ENCODE data around the gene ZNF366.

Gene ZNF366

DNA sequence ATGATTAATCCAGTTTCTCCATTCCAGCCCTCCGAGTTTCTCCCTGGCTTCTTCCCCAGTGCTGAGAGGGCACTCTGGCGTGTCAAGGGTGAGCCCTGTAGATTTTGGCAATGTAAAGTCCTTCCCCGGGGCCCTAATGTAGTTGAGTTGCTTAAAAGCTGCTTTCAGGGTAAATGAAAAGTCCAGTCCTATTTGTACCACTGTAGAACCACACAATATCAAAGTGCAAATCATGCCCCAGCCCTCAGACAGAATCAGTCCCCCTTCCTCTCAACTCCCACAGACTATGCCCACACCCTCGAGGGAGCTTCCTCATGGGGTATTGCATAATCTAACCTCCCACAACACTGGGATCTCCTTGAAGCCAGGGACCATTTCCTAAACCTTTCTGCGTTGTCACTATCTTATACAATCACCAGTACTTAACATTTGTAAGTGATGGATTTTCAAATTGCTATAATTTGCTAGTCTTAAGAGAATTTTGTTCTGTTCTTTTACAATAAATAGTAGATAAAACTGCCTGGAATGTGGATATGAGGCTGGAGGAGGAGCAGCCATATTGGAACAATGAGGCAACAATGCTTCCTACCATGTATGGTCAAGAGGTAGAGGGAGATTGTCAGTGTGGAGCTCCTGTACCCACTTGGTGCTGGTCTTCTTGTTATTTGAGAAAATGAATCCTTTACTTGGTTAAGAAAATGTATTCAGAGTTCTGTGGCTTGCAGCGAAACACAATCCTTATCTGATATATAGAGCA lies 34.4 kb downstream of the ZNF366 start:
- DNase-seq, result no peak
- Histone ChIP-seq H3K27me3 (peaks cover 5% of the 10 kb centered on the region; the same call in 1 of the 2 replicates), H3K4me3 (ENCODE audit: low read depth, low read length) (no peak overlapping the region), H3K9me3 (no peaks in the 10 kb centered on the region), H3K36me3 (no peaks in the 10 kb centered on the region), H3K4me1 (no peaks in the 10 kb centered on the region)
- TF ChIP-seq, protein P1, sequence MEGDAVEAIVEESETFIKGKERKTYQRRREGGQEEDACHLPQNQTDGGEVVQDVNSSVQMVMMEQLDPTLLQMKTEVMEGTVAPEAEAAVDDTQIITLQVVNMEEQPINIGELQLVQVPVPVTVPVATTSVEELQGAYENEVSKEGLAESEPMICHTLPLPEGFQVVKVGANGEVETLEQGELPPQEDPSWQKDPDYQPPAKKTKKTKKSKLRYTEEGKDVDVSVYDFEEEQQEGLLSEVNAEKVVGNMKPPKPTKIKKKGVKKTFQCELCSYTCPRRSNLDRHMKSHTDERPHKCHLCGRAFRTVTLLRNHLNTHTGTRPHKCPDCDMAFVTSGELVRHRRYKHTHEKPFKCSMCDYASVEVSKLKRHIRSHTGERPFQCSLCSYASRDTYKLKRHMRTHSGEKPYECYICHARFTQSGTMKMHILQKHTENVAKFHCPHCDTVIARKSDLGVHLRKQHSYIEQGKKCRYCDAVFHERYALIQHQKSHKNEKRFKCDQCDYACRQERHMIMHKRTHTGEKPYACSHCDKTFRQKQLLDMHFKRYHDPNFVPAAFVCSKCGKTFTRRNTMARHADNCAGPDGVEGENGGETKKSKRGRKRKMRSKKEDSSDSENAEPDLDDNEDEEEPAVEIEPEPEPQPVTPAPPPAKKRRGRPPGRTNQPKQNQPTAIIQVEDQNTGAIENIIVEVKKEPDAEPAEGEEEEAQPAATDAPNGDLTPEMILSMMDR (IDR thresholded peaks at IDR 0.05; ENCODE audit: low read depth, low read length), result no peak

DNA sequence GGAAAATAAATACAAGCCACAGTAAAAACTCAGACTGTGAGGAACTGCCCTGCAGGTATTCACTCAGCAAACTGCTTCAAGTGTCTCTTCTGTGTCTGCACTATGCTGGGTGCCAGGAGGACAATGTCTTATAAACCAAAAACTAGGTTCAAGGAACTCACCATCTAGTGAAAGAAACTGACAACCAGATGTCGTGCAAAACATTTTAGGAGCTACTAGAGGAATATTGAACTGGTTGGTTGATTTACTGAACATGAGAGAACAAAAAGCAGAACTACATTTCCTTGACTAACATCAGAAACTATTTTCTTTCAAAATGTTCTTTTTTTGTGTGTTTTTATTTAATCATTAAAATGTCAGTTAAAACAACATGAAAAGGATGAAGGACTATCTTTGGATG lies 35.2 kb downstream of the ZNF366 start:
- Histone ChIP-seq H3K4me1 (no peaks in the 10 kb centered on the region), H3K9me3 (no peaks in the 10 kb centered on the region), H3K4me3 (ENCODE audit: low read depth, low read length) (no peak overlapping the region), H3K36me3 (no peaks in the 10 kb centered on the region), H3K27me3 (peaks cover 5% of the 10 kb centered on the region; the same call in 1 of the 2 replicates)
- no peak for DNase-seq
- TF ChIP-seq, protein P1 (IDR thresholded peaks at IDR 0.05; ENCODE audit: low read depth, low read length), result no peak

DNA sequence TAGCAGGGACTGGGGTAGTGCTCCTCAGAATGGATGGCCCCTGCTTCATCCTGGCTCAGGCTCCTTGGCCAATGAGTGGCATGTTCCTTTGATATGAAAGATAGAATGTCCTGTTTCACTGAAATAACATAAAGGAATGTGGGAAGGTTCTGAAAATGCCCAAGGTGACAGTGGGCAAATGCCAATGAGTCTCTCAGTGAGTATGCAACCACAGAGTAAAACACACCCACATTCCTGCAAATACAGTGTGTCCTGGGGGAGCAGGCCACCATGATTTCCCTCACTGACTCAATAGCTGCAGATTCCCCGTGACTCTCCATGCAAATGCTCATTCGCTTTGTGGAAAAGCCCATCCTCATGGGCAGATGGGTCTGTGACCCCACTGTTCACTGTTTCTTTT lies 36.4 kb downstream of the ZNF366 start:
- no peaks in the 10 kb centered on the region for H3K4me1 ChIP-seq

DNA sequence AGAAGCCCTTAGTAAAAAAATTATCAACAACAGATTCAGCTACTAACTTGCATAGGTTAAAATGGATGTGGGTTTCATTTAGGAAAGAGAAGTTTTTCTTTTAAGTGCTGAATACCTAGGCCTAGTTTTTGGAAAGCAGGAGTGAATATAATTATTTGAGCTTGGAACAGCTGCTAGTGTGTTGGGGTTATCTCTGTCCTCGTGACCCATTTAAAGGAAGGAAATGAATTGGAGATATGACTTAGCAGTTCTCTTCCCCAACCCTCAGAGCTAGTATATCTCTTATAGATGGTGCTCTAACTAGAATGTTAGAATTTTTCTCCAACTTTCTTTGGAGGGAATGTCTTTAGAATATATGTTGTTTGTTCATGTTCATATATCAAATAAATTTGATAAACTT lies 38.6 kb downstream of the ZNF366 start:
- TF ChIP-seq, protein P1 (IDR thresholded peaks at IDR 0.05; ENCODE audit: low read depth, low read length), result no peak
- DNase-seq, result no peak
- H3K36me3 ChIP-seq, result no peaks in the 10 kb centered on the region
- no peak overlapping the region for H3K4me3 ChIP-seq (ENCODE audit: low read depth, low read length)
- H3K4me1 ChIP-seq, result no peaks in the 10 kb centered on the region
- no peaks in the 10 kb centered on the region for H3K9me3 ChIP-seq
- H3K27me3 ChIP-seq, result peaks cover 5% of the 10 kb centered on the region; the same call in 1 of the 2 replicates

More for the DNA sequence above, 36.4 kb downstream of the ZNF366 start:
- no peak for DNase-seq
- no peaks in the 10 kb centered on the region for H3K9me3 ChIP-seq
- no peak overlapping the region for H3K4me3 ChIP-seq (ENCODE audit: low read depth, low read length)
- TF ChIP-seq, protein P1 (IDR thresholded peaks at IDR 0.05; ENCODE audit: low read depth, low read length), result no peak
- peaks cover 5% of the 10 kb centered on the region; the same call in 1 of the 2 replicates for H3K27me3 ChIP-seq
- no peaks in the 10 kb centered on the region for H3K36me3 ChIP-seq

DNA sequence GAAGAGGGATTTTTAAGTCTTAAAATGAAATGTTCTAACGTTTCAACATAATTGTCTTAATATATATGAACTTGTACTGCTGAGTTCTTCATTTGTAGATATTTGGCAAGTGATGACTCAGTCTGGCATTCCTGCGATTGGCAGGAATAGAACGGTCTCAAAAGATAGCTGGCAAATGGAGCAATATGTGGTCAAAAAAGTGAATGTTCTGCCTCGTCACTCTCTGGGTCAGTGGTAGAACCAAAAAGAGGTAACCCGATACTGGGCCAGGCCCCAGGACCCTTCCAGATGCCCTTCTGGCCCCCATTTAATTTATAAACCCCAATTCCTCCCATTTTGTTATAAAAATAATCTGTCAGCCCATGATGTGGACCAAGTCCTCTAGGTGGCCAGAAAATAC lies 39.2 kb downstream of the ZNF366 start:
- H3K9me3 ChIP-seq, result no peaks in the 10 kb centered on the region
- TF ChIP-seq, protein P1 (IDR thresholded peaks at IDR 0.05; ENCODE audit: low read depth, low read length), result no peak
- no peaks in the 10 kb centered on the region for H3K36me3 ChIP-seq
- H3K4me3 ChIP-seq (ENCODE audit: low read depth, low read length), result no peak overlapping the region
- peaks cover 2% of the 10 kb centered on the region; the same call in 1 of the 2 replicates for H3K27me3 ChIP-seq
- DNase-seq, result no peak
- H3K4me1 ChIP-seq, result no peaks in the 10 kb centered on the region

DNA sequence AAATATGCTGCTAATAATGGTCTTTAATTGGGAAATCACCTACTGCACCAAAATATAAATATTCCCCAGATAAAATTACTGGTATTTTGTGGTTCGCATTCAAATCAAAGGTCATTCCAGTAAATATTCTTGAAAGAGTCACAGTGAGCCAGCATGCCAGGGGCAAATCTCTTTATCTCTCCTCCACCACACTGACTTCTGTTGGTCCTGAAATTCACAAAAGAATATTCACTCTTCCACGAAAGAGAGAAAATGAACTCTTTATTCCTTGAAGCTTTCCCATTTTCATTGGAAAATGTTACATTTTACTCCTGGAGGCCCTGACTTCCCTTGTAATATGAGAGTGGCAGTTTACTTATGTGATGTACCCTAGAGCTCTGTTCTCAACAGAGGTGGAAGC lies 39.7 kb downstream of the ZNF366 start:
- Histone ChIP-seq H3K4me3 (ENCODE audit: low read depth, low read length) (no peak overlapping the region), H3K27me3 (no peaks in the 10 kb centered on the region), H3K9me3 (no peaks in the 10 kb centered on the region), H3K36me3 (no peaks in the 10 kb centered on the region), H3K4me1 (no peaks in the 10 kb centered on the region)
- TF ChIP-seq, protein P1 (IDR thresholded peaks at IDR 0.05; ENCODE audit: low read depth, low read length), result no peak
- DNase-seq, result no peak

All from BE2C (cell line).